ENCODE data around the gene EXOC2.

GRCh38 chr6:736657-737446 lies 43.9 kb upstream of the EXOC2 start:
- TF ChIP-seq CTCF (IDR thresholded peaks at IDR 0.05) (no peak), EZH2 (IDR thresholded peaks at IDR 0.05) (no peak)
